Neural cell (in vitro differentiated cells): ENCODE data around the gene SIGLEC15. TPM values are rescaled to one million over a fixed set of nuclear protein-coding genes. Genes with fewer than 3 reads are reported as not detected.

Experiments used
- H2AFZ ChIP-seq: fragments of 200-600, 300-800 bp; sonication (generic), shearing (Covaris generic); 2 replicates; pipeline ENCODE4 v1.6.0; 2014; ENCODE audit warnings: low read depth, mild to moderate bottlenecking, antibody characterized with exemption, low read length, moderate library complexity
- H3F3A ChIP-seq: fragments of 200-600 bp; shearing (Covaris generic); 2 replicates; pipeline ENCODE4 v1.6.1; 2016; ENCODE audit warnings: mild to moderate bottlenecking, moderate library complexity, mixed read lengths, antibody characterized with exemption, low read length; ENCODE audit not compliant: insufficient read depth, poor library complexity, severe bottlenecking
- H3K27ac ChIP-seq: fragments of 200-600, 300-800 bp; sonication (generic), shearing (Covaris generic); 2 replicates; pipeline ENCODE4 v1.5.1; 2014; ENCODE audit warnings: mild to moderate bottlenecking, low read length, moderate library complexity
- H3K27me3 ChIP-seq: fragments of 300-800, 200-600 bp; sonication (generic), shearing (Covaris generic); 2 replicates; pipeline ENCODE4 v1.6.0; 2014; ENCODE audit warnings: mild to moderate bottlenecking, low read depth, low read length, moderate library complexity; ENCODE audit not compliant: insufficient read depth
- H3K36me3 ChIP-seq: fragments of 300-800, 200-600 bp; sonication (generic), shearing (Covaris generic); 2 replicates; pipeline ENCODE4 v1.5.1; 2014; ENCODE audit warnings: mild to moderate bottlenecking, antibody characterized with exemption, low read length, moderate library complexity; ENCODE audit not compliant: insufficient read depth
- H3K4me2 ChIP-seq: fragments of 300-800, 200-600 bp; sonication (generic), shearing (Covaris generic); 2 replicates; pipeline ENCODE4 v1.6.0; 2014; ENCODE audit warnings: mild to moderate bottlenecking, low read length
- H3K4me3 ChIP-seq: fragments of 300-800, 200-600 bp; sonication (generic), shearing (Covaris generic); 2 replicates; pipeline ENCODE4 v1.5.1; 2014; ENCODE audit warnings: mild to moderate bottlenecking, low read length, moderate library complexity
- H3K79me2 ChIP-seq: fragments of 200-600 bp; shearing (Covaris generic); replicated peaks from 2 replicates; pipeline ENCODE4 v1.6.0; 2014; ENCODE audit warnings: mild to moderate bottlenecking, low read length, moderate library complexity; ENCODE audit not compliant: insufficient read depth
- H3K9ac ChIP-seq: fragments of 300-800, 200-600 bp; sonication (generic), shearing (Covaris generic); 2 replicates; pipeline ENCODE4 v1.6.1; 2016; ENCODE audit warnings: mild to moderate bottlenecking, low read length, mixed read lengths
- H3K9me2 ChIP-seq: fragments of 200-600 bp; shearing (Covaris generic); 2 replicates; pipeline ENCODE4 v1.6.1; 2016; ENCODE audit warnings: mild to moderate bottlenecking, low read length, mixed read lengths; ENCODE audit not compliant: insufficient read depth
- H3K9me3 ChIP-seq: fragments of 200-600, 300-800 bp; sonication (generic), shearing (Covaris generic); 2 replicates; pipeline ENCODE4 v1.6.1; 2016; ENCODE audit warnings: mild to moderate bottlenecking, mixed run types, low read length, moderate library complexity, mixed read lengths
- H4K20me1 ChIP-seq: fragments of 200-600 bp; shearing (Covaris generic); 2 replicates; pipeline ENCODE4 v1.6.1; 2016; ENCODE audit warnings: mild to moderate bottlenecking, mixed run types; ENCODE audit not compliant: insufficient read depth
- CTCF ChIP-seq: fragments of 450-650 bp; IDR thresholded peaks from 2 replicates; pipeline ENCODE4 v1.5.1; 2014; ENCODE audit warnings: antibody characterized with exemption, mild to moderate bottlenecking, moderate library complexity; ENCODE audit not compliant: poor library complexity, severe bottlenecking
- EP300 ChIP-seq: fragments of 450-650 bp; conservative IDR thresholded peaks from 2 replicates; pipeline ENCODE4 v1.6.1; 2014; ENCODE audit warnings: antibody characterized with exemption, mild to moderate bottlenecking, moderate library complexity; ENCODE audit not compliant: poor library complexity, severe bottlenecking
- EZH2 ChIP-seq: fragments of 200-600, 300-800 bp; shearing (Covaris generic), sonication (generic); IDR thresholded peaks from 2 replicates; pipeline ENCODE4 v1.6.1; 2014; ENCODE audit warnings: antibody characterized with exemption, low read length, borderline replicate concordance, mild to moderate bottlenecking; ENCODE audit not compliant: insufficient read depth, poor library complexity, severe bottlenecking
- POLR2AphosphoS5 ChIP-seq: IDR thresholded peaks from 2 replicates; pipeline ENCODE4 v1.6.1; 2012
- REST ChIP-seq: IDR thresholded peaks from 2 replicates; pipeline ENCODE4 v1.6.1; 2012; ENCODE audit warnings: borderline replicate concordance
- SMC3 ChIP-seq: fragments of 450-650 bp; conservative IDR thresholded peaks from 2 replicates; pipeline ENCODE4 v1.6.1; 2014; ENCODE audit warnings: antibody characterized with exemption, mild to moderate bottlenecking, moderate library complexity; ENCODE audit not compliant: poor library complexity
- polyA plus RNA-seq: library from polyadenylated mRNA; depleted of rRNA; stranded (reverse); fragments of >200 nt; gene quantifications from 2 replicates; pipeline ENCODE4 v1.2.3, GENCODE V29; 2014

SIGLEC15 gene
- polyA plus RNA-seq, 1 donor from 2014 or later: not detected

- Histone ChIP-seq H3K79me2 (no peaks in the 10 kb centered on the region), H3K36me3 (no peaks in the 10 kb centered on the region), H3K9me3 (no peaks in the 10 kb centered on the region), H3K27ac (no peak overlapping the region), H4K20me1 (no peaks in the 10 kb centered on the region), H3K9ac (no peak overlapping the region), H2AFZ (no peak overlapping the region), H3F3A (no peaks in the 10 kb centered on the region), H3K4me3 (no peak overlapping the region), H3K9me2 (no peaks in the 10 kb centered on the region), H3K4me2 (no peak overlapping the region), H3K27me3 (no peaks in the 10 kb centered on the region)
- no peak for TF ChIP-seq POLR2AphosphoS5
- TF ChIP-seq CTCF: no peak
Observed at GRCh38 chr18:45821026-45821425, 4.4 kb upstream of the SIGLEC15 start.

GRCh38 chr18:45821711-45822110 is 3.8 kb upstream of the SIGLEC15 start:
- TF ChIP-seq EP300 (no peak), EZH2 (no peak), REST (no peak), SMC3 (no peak), CTCF (no peak)
- H3K27ac ChIP-seq: no peak overlapping the region
- H3K9me2 ChIP-seq: no peaks in the 10 kb centered on the region
- no peak overlapping the region for H3K9ac ChIP-seq
- no peak overlapping the region for H2AFZ ChIP-seq
- H3K27me3 ChIP-seq: no peaks in the 10 kb centered on the region
- no peaks in the 10 kb centered on the region for H4K20me1 ChIP-seq
- no peaks in the 10 kb centered on the region for H3K9me3 ChIP-seq
- H3K79me2 ChIP-seq: no peaks in the 10 kb centered on the region
- no peak overlapping the region for H3K4me3 ChIP-seq
- H3F3A ChIP-seq: no peaks in the 10 kb centered on the region
- H3K4me2 ChIP-seq: no peak overlapping the region
- H3K36me3 ChIP-seq: no peaks in the 10 kb centered on the region
